Vagina (tissue), 2 donors: Measurements from ENCODE around the gene ETS2.

ENCODE experiments used
- POLR2A ChIP-seq, 2 donors: fragments of 450-650 bp; IDR thresholded peaks; one replicate each; pipeline ENCODE4 v1.6.1; 2017; ENCODE audit warnings: antibody characterized with exemption in 2 of 2, mild to moderate bottlenecking in 2 of 2, moderate library complexity in 2 of 2
- POLR2AphosphoS5 ChIP-seq, 2 donors: sonication (generic); formaldehyde crosslinking; IDR thresholded peaks; one replicate each; pipeline ENCODE4 v1.9.0; 2017; ENCODE audit warnings: antibody characterized with exemption in 2 of 2, mild to moderate bottlenecking in 2 of 2, low read depth in 1 of 2; ENCODE audit not compliant: insufficient read depth in 1 of 2
- TF ChIP-seq, protein P1 (sequence below), 3 experiments: fragments of 450-650 bp in 2 of 3; fragments of 200-600 bp in 1 of 3; sonication (generic) in 1 of 3; IDR thresholded peaks; one replicate each; pipeline ENCODE4 v1.5.1; 2017 to 2019; ENCODE audit warnings: antibody characterized with exemption in 3 of 3, mild to moderate bottlenecking in 2 of 3, moderate library complexity in 2 of 3

DNA sequence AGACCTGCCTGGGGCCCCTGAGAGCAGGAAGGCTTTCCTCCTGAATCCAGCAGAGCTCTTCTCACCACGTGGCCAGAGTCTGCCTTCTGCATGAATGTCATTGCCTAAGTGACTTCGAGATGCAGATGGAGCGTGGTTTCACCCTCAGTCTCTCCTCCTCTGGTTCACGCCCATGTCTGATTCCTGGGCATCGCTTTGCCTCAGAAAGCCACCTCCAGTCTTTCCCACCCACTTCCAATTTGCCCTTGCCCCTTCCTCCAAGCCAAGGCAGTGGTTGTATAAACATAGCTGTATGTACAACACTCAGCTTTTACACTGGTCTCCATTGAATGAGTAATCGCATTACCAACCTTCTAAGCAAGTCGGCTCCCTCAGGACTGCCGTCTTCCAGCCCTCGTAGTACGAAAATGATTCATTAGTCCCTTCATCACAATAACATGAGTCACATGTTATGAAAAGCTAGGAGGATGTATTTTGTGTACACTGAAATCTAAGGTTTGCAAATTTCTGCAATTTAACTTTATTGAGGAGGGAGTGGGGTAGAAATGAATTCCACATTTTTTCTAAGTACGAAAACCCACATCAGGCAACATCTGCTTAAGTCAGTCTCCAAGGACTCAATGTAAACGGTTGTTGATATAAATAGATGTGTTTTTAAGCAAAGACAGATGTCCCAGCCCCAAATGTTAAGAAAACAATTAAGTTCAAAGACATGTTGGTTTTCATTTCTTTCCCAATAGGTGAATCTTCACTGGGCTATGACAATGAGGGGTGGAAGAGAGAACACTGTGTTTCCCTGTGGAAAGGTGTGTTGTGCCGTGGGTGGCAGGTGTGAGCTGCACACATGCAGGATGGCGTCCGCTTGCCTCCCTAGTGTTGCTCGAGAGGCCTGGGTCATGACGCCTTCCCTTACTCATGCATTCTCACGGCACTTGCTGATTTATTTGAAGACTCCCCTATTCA lies 32.3 kb upstream of the ETS2 start:
- TF ChIP-seq POLR2AphosphoS5 (IDR thresholded peaks at IDR 0.05; ENCODE audit: insufficient read depth in 1 of 2, low read depth in 1 of 2) = peak; percentile 53 to 77
- TF ChIP-seq POLR2A (IDR thresholded peaks at IDR 0.05) = no peak
- TF ChIP-seq, protein P1, sequence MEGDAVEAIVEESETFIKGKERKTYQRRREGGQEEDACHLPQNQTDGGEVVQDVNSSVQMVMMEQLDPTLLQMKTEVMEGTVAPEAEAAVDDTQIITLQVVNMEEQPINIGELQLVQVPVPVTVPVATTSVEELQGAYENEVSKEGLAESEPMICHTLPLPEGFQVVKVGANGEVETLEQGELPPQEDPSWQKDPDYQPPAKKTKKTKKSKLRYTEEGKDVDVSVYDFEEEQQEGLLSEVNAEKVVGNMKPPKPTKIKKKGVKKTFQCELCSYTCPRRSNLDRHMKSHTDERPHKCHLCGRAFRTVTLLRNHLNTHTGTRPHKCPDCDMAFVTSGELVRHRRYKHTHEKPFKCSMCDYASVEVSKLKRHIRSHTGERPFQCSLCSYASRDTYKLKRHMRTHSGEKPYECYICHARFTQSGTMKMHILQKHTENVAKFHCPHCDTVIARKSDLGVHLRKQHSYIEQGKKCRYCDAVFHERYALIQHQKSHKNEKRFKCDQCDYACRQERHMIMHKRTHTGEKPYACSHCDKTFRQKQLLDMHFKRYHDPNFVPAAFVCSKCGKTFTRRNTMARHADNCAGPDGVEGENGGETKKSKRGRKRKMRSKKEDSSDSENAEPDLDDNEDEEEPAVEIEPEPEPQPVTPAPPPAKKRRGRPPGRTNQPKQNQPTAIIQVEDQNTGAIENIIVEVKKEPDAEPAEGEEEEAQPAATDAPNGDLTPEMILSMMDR (IDR thresholded peaks at IDR 0.05) = no peak
